Measurements from ENCODE around the gene RIN3.

DNA sequence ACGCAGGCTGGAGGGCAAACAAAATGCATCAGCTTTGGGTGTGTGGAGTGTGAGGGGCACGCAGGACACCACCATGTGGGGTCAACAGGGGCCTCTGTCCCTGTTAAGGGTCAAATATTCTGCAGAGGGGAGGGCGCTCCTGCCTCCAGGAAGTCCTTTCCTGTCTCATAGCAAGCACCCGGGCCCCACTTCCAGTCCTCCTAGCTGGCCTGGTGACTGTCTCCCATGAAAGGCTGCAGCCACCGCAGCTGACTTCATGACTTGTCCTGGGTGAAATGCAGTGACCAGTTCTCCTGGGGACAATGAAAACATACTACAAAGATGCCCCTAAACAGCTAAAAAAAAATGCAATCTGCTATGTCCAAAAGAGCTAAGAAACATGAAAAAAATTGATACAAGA lies 181.2 kb downstream of the RIN3 start:
- TF ChIP-seq CTCF (IDR thresholded peaks at IDR 0.05) (no peak), POLR2A (IDR thresholded peaks at IDR 0.05) (no peak)

All from testis (tissue), 2 donors.